Fibroblast of skin of scalp (primary cell): Measurements from ENCODE around the gene WASHC2C. TPM values are rescaled to one million over a fixed set of nuclear protein-coding genes. Genes with fewer than 3 reads are reported as not detected.
"Not testable (repeated sequence)": the region's sequence is repeated elsewhere in the genome, so short reads cannot be mapped to it uniquely, and the experiment has no call there.

ENCODE experiments used
- DNase-seq: peaks from one replicate; pipeline ENCODE4 v3.0.0-alpha.2; 2013
- polyA plus RNA-seq, 2 experiments: library from polyadenylated mRNA; unstranded; fragments of 120-200 nt; gene quantifications; one replicate each; pipeline ENCODE4 v1.2.1, GENCODE V29; 2013; ENCODE audit not compliant: insufficient read length in 2 of 2

The WASHC2C gene
- polyA plus RNA-seq (2013, experiment 1 of 2; ENCODE audit: insufficient read length), result 30.1 TPM
- 32.6 TPM for polyA plus RNA-seq (2013, experiment 2 of 2; ENCODE audit: insufficient read length)

- peak; percentile 91 for DNase-seq
Observed at GRCh38 chr10:45726703-45727420, at the start of gene WASHC2C. Gene WASHC2C, plus strand, starts transcription at chr10:45727266. Its CDS starts 52 bp downstream, at chr10:45727318.

GRCh38 chr10:45678467-45678866 lies 48.6 kb upstream of the WASHC2C start:
- DNase-seq, result not testable (repeated sequence)

GRCh38 chr10:45710200-45710796 lies 16.8 kb upstream of the WASHC2C start:
- DNase-seq, result peak; percentile 6

GRCh38 chr10:45711223-45711622 lies 15.8 kb upstream of the WASHC2C start:
- not testable (repeated sequence) for DNase-seq

- not testable (repeated sequence) for DNase-seq
Observed at GRCh38 chr10:45717053-45717452, 10.0 kb upstream of the WASHC2C start.

GRCh38 chr10:45717642-45718041 lies 9.4 kb upstream of the WASHC2C start:
- DNase-seq, result not testable (repeated sequence)

- DNase-seq, result not testable (repeated sequence)
Observed at GRCh38 chr10:45721503-45721902, 5.6 kb upstream of the WASHC2C start.

GRCh38 chr10:45723851-45724250 lies 3.2 kb upstream of the WASHC2C start:
- DNase-seq, result not testable (repeated sequence)

GRCh38 chr10:45727421-45727965 lies 427 bp downstream of the WASHC2C start:
- DNase-seq, result not testable (repeated sequence)

GRCh38 chr10:45734449-45734848 lies 7.4 kb downstream of the WASHC2C start:
- not testable (repeated sequence) for DNase-seq

- not testable (repeated sequence) for DNase-seq
Observed at GRCh38 chr10:45734867-45735266, 7.8 kb downstream of the WASHC2C start.

- not testable (repeated sequence) for DNase-seq
Observed at GRCh38 chr10:45741559-45741958, 14.5 kb downstream of the WASHC2C start.

GRCh38 chr10:45742014-45742413 lies 14.9 kb downstream of the WASHC2C start:
- not testable (repeated sequence) for DNase-seq

- DNase-seq, result not testable (repeated sequence)
Observed at GRCh38 chr10:45751141-45751540, 24.1 kb downstream of the WASHC2C start.

GRCh38 chr10:45752210-45752609 lies 25.1 kb downstream of the WASHC2C start:
- not testable (repeated sequence) for DNase-seq

GRCh38 chr10:45753979-45754495 lies 27.0 kb downstream of the WASHC2C start:
- DNase-seq, result not testable (repeated sequence)

GRCh38 chr10:45755083-45755482 lies 28.0 kb downstream of the WASHC2C start:
- not testable (repeated sequence) for DNase-seq

GRCh38 chr10:45756065-45756464 lies 29.0 kb downstream of the WASHC2C start:
- DNase-seq, result not testable (repeated sequence)

- not testable (repeated sequence) for DNase-seq
Observed at GRCh38 chr10:45757661-45758396, 30.8 kb downstream of the WASHC2C start.

- DNase-seq, result peak; percentile 3
Observed at GRCh38 chr10:45761622-45762021, 34.6 kb downstream of the WASHC2C start.

GRCh38 chr10:45763037-45763436 lies 36.0 kb downstream of the WASHC2C start:
- not testable (repeated sequence) for DNase-seq

- DNase-seq, result not testable (repeated sequence)
Observed at GRCh38 chr10:45768334-45768733, 41.3 kb downstream of the WASHC2C start.
